Measurements from ENCODE around the gene GLS. TPM values are rescaled to one million over a fixed set of nuclear protein-coding genes. Genes with fewer than 3 reads are reported as not detected.
"Not testable (repeated sequence)": the region's sequence is repeated elsewhere in the genome, so short reads cannot be mapped to it uniquely, and the experiment has no call there.

Gene GLS
- total and polyA plus RNA-seq, 9 donors: 20.2 to 141 (median 76.0) TPM

DNA sequence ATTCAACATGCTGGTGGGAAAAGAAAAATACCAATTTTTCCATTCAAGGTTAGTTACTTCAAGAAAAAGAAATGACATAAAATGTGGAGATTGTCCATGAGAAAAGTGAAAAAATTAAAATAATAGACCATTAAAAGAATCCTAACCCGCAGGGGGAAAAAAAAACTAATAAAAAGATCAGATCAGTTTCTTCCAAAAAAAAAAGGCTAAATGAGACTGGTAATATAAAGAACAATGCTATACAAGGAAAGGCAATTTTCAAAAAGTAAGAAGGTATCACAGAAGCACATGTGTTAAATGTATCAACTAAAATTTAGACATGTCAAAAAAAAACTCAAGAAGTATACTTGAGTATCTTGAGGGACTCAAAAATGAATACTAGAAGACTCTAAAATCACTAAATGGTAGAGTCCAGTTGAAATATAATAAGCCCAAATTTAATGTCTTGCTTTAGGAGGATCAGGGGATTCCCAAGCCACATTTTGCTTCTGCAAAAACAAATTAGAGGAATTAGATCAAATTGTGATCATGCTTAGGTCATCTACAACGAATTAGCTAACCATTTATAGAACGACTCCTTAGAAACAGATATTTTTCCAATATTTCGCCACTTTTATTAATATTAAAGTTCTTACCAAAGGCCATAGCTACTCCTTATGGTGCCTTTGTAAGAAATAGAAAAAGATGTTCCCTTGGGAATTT lies 35.8 kb upstream of the GLS start:
- Histone ChIP-seq H3K9me3 (no peaks in the 10 kb centered on the region), H3K27ac (no peak overlapping the region), H3K4me1 (ENCODE audit: insufficient read depth) (peaks cover 3% of the 10 kb centered on the region), H3K36me3 (no peaks in the 10 kb centered on the region), H3K4me3 (no peak overlapping the region), H3K27me3 (no peaks in the 10 kb centered on the region)
- DNase-seq: no peak
- intact Hi-C loops (cut with DNase I): no loop called here
- 87 to 90% (median 89%) methylated on average over 4 of the region's 4 CpGs for WGBS, 3 donors
- no peak for TF ChIP-seq EP300 (IDR thresholded peaks at IDR 0.05)
- TF ChIP-seq POLR2A (IDR thresholded peaks at IDR 0.05): no peak
- TF ChIP-seq, protein P1, sequence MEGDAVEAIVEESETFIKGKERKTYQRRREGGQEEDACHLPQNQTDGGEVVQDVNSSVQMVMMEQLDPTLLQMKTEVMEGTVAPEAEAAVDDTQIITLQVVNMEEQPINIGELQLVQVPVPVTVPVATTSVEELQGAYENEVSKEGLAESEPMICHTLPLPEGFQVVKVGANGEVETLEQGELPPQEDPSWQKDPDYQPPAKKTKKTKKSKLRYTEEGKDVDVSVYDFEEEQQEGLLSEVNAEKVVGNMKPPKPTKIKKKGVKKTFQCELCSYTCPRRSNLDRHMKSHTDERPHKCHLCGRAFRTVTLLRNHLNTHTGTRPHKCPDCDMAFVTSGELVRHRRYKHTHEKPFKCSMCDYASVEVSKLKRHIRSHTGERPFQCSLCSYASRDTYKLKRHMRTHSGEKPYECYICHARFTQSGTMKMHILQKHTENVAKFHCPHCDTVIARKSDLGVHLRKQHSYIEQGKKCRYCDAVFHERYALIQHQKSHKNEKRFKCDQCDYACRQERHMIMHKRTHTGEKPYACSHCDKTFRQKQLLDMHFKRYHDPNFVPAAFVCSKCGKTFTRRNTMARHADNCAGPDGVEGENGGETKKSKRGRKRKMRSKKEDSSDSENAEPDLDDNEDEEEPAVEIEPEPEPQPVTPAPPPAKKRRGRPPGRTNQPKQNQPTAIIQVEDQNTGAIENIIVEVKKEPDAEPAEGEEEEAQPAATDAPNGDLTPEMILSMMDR (IDR thresholded peaks at IDR 0.05): no peak

DNA sequence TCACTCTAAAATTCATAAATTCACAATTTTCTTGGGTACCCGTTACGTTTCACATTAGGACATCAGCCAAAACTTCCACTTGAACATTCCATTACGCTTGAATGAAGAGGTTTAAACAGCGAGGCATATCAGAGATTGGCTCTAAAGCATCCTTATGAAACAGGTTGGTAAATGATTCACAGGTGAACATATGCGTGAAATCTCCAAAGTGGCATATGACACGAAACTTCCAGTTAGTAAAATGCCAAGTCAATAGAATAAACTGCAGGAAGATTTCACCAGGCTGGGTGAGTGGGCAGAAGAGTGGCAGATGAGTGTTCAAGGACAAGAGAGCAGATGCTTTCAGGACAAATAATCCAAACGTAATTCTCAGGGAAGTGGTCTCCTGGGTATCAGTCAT lies 33.9 kb upstream of the GLS start:
- no peak for DNase-seq
- WGBS, 3 donors: 57 to 73% (median 62%) methylated on average over 7 of the region's 7 CpGs
- Histone ChIP-seq H3K36me3 (no peaks in the 10 kb centered on the region), H3K4me1 (ENCODE audit: insufficient read depth) (peaks cover 3% of the 10 kb centered on the region), H3K27me3 (no peaks in the 10 kb centered on the region), H3K27ac (no peak overlapping the region), H3K4me3 (no peak overlapping the region), H3K9me3 (no peaks in the 10 kb centered on the region)
- TF ChIP-seq, protein P1 (IDR thresholded peaks at IDR 0.05): no peak
- TF ChIP-seq EP300 (IDR thresholded peaks at IDR 0.05) (no peak), POLR2A (IDR thresholded peaks at IDR 0.05) (no peak)
- intact Hi-C loops (cut with DNase I): no loop called here

DNA sequence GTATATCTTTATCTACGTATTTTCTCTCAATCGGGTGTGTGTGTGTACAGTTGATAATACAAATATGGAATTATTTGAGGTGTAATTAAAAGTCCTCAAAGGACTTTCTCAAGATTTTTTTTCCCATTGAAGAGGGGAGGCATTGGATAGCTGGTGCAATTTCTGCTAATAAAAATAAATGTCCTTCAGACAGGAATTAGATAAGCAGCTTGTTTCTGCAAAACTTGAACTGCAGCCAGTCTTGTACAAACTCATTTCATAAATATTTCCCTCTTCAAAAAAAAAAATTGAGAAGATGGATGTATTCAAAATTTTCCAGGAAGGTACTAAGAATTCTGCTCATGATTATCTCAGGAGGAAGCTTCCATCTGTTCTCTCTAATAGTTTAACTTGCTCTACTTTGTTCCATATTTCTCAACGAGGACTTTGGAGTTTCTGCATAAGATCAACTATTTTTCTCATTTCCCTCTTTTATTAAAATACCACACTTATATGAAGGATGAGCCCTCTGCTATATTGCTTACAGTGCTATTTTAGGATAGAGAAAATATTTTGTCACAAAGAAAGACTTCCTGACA lies 33.0 kb upstream of the GLS start:
- Histone ChIP-seq H3K36me3 (no peaks in the 10 kb centered on the region), H3K27me3 (no peaks in the 10 kb centered on the region), H3K4me1 (ENCODE audit: insufficient read depth) (peaks cover 3% of the 10 kb centered on the region), H3K4me3 (no peak overlapping the region), H3K9me3 (no peaks in the 10 kb centered on the region), H3K27ac (no peak overlapping the region)
- intact Hi-C loops (cut with DNase I): no loop called here
- TF ChIP-seq EP300 (IDR thresholded peaks at IDR 0.05): no peak
- TF ChIP-seq, protein P1 (IDR thresholded peaks at IDR 0.05): no peak
- no peak for TF ChIP-seq POLR2A (IDR thresholded peaks at IDR 0.05)
- DNase-seq: no peak
- WGBS, 3 donors: 1 to 12% (median 3%) methylated on average over 3 of the region's 3 CpGs

DNA sequence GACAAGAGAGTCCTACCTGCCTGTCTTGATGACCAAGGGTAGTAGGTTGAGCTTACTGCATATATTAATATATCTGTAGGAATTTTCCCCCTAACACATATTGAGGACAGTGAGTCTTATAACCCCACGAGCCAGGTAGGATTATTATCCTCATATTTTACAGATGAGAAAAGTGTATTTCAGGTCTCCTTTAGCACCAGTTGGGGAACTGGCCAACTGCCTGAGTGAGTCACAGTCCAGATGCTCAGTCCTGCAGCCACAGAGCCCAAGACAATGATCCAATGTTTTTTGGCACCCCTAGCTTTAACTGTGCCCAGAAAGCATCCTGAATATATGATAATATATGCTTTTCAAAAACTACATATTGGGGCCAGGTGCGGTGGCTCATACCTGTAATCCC lies 30.8 kb upstream of the GLS start:
- intact Hi-C loops (cut with DNase I): no loop called here
- no peaks in the 10 kb centered on the region for H3K9me3 ChIP-seq
- 79 to 83% (median 81%) methylated on average over 2 of the region's 2 CpGs for WGBS, 3 donors
- H3K36me3 ChIP-seq: no peaks in the 10 kb centered on the region
- DNase-seq: no peak
- H3K4me1 ChIP-seq (ENCODE audit: insufficient read depth): peaks cover 3% of the 10 kb centered on the region
- H3K27me3 ChIP-seq: no peaks in the 10 kb centered on the region
- no peak overlapping the region for H3K27ac ChIP-seq
- H3K4me3 ChIP-seq: no peak overlapping the region
- TF ChIP-seq, protein P1 (IDR thresholded peaks at IDR 0.05): no peak
- no peak for TF ChIP-seq EP300 (IDR thresholded peaks at IDR 0.05)
- no peak for TF ChIP-seq POLR2A (IDR thresholded peaks at IDR 0.05)

DNA sequence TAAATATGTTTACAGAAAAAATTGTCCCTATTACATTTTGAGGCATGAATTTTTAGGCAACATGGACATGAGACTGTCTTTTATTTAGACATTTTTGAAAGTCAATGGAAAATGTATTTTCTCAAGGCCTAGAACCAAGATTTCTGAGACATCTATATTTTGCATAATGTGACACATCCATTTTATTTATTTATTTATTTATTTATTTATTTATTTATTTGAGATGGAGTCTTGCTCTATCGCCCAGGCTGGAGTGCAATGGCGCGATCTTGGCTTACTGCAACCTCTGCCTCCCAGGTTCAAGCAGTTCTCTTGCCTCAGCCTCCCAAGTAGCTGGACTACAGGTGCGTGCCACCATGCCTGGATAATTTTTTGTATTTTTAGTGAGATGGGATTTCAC lies 27.6 kb upstream of the GLS start:
- intact Hi-C loops (cut with DNase I); H3K36me3 ChIP-seq; H3K4me3 ChIP-seq; H3K9me3 ChIP-seq; DNase-seq; H3K4me1 ChIP-seq (ENCODE audit: insufficient read depth); H3K27me3 ChIP-seq; H3K27ac ChIP-seq: not testable (repeated sequence)
- WGBS, 3 donors: 96 to 99% (median 96%) methylated on average over 4 of the region's 4 CpGs
